GM12875 (cell line): Measurements from ENCODE around the gene DCUN1D3.
"Not testable (repeated sequence)": the region's sequence is repeated elsewhere in the genome, so short reads cannot be mapped to it uniquely, and the experiment has no call there.

ENCODE experiments used
- H3K4me3 ChIP-seq: one replicate; pipeline ENCODE4 v1.5.1; 2011; ENCODE audit warnings: low read depth, low read length, control low read depth
- CTCF ChIP-seq: IDR thresholded peaks from 2 replicates; pipeline ENCODE4 v1.5.1; 2011; ENCODE audit warnings: low read depth, mild to moderate bottlenecking, control low read depth, inconsistent platforms, low read length, moderate library complexity, borderline replicate concordance; ENCODE audit not compliant: insufficient read depth

Gene DCUN1D3

DNA sequence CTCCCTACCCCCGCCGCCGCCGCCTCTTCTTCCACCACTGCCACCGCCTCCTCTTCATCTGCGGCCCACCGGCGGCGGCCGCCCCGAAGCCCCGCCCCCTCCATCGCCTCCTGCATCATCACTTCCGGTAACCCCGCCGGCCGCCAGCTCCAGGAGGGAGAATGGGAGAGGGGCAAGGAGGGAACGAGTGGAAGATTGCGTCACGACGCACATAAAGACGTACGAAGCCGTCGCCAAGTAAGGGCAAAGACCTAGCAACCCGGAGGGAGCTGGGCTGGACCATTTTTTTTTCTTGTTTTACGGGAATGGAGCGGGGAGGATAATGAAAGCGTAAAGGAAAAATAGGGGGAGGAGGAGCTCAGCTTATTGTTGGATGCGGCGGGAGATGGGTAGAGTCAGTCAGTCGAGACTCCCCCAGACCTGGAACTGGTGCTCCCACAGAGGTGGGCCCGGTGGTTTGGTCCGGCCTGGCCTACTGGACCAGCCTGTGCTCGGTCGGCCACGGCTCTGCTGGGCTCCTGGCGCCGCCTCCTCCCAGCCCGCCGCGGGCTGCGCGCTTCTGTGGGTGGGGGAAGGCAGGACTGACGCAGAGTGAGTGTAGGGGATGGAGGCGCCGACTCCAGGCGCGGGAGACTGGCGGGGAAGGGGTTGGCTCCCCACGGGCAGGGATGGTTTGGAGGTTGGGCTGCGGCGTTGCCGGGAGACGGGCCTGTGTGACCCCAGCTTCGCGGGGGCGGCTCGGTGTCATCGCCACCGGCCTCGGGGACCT lies at the start of gene DCUN1D3, which contains the start of gene LYRM1:
DCUN1D3 (minus strand) TSS at position 60 of the 769 bp plus-strand sequence. CDS start 37,820 bp downstream, outside the sequence.
LYRM1 (plus strand) TSS at position 473 of the 769 bp plus-strand sequence. CDS start 14,785 bp downstream, outside the sequence.
- H3K4me3 ChIP-seq: peak within 1 kb of the TSS; percentile 69
- TF ChIP-seq CTCF: no peak

DNA sequence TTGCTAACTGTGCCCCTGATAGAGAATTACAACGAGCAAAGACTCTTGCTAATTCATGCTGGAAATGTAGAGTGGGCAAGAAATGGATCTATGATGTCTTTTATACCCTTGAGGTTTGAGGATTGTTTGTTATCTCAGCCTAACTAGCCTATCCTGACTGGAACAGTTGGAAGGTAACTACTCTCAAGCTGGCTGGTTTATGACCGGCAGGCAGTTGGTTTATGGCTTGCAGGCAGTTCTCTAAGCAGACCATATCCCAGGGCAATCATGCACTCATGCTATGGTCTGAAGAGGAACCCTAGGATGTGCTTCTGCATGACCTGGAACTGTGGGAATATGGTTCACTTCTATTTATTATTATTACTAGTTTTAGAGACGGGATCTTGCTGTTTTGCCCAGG lies 49.5 kb upstream of the DCUN1D3 start:
- no peak for TF ChIP-seq CTCF
- H3K4me3 ChIP-seq: no peak overlapping the region

- TF ChIP-seq CTCF: no peak
- no peak overlapping the region for H3K4me3 ChIP-seq
These were observed 48.3 kb upstream of the DCUN1D3 start for GRCh38 chr16:20948444-20948843.

GRCh38 chr16:20946015-20946629 lies 46.0 kb upstream of the DCUN1D3 start:
- H3K4me3 ChIP-seq: no peak overlapping the region
- TF ChIP-seq CTCF: no peak

GRCh38 chr16:20945575-20945875 lies 45.4 kb upstream of the DCUN1D3 start:
- H3K4me3 ChIP-seq: not testable (repeated sequence)

DNA sequence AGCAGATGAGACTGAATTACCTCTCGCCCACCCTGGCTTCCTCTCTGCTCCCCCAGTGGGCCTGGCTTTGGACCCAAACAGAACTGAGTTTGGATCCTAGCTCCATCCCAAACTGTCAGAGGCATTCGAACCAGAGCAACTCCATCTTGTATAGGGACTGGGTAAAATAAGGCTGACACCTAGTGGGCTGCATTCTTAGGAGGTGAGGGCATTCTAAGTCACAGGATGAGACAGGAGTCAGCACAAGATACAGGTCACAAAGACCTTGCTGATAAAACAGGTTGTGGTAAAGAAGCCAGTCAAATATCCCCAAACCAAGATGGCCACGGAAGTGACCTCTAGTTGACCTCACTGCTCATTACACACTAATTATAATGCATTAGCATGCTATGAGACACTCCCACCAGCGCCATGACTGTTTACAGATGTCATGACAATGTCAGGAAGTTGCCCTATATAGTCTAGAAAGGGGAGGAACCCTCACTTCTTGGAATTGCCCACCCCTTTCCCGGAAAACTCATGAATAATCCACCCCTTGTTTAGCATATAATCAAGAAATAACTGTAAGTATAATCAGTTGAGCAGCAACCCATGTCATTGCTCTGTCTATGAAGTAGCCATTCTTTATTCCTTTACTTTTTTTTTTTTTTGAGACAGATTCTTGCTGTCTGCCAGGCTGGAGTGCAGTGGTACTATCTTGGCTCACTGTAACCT lies 44.9 kb upstream of the DCUN1D3 start:
- TF ChIP-seq CTCF: no peak
- H3K4me3 ChIP-seq: no peak overlapping the region

- no peak overlapping the region for H3K4me3 ChIP-seq
- no peak for TF ChIP-seq CTCF
These were observed 42.1 kb upstream of the DCUN1D3 start for GRCh38 chr16:20942256-20942655.
